Measurements from ENCODE around the gene CNTN4. TPM values are rescaled to one million over a fixed set of nuclear protein-coding genes. Genes with fewer than 3 reads are reported as not detected.

CNTN4 gene
- total and polyA plus RNA-seq, 2 of the 8 experiments (the other 6 are each of a cell fraction or from before 2014, with no cell fraction given): 0.41 to 2.2 TPM

DNA sequence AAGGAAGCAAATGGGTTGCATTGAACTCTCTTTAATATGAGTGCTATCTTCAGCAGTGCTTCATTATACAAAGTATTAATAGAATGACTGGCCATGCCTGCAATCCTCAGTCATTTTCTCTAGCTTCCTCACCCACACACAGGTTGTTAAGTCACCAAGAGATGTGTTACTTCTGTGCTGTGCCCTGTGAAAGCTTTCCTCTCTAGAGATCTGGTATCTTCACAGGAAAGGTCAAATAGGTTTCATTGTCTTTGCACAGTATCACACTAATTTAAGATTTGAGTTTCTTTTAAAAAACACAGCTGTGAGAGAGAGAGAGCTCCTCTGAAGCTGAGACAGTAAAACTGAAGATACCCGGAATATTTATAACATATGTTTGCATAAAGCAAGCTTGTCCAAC, 278.6 kb downstream of the CNTN4 start (continued):
- TF ChIP-seq GTF2F1 (IDR thresholded peaks at IDR 0.05; ENCODE audit: borderline replicate concordance, low read depth, low read length): no peak
- TF ChIP-seq RXRA (IDR thresholded peaks at IDR 0.05; ENCODE audit: insufficient read depth, low read depth, low read length): no peak
- TF ChIP-seq RBBP5 (IDR thresholded peaks at IDR 0.05; ENCODE audit: borderline replicate concordance, low read depth, low read length): no peak
